HEK293 (cell line): Measurements from ENCODE around the gene DNAJB6.

Experiments
- CTCF ChIA-PET: fragments of 350-600 bp; formaldehyde crosslinking; extraction: SDS; loops from one replicate; lab custom pipeline; 2021; ENCODE audit warnings: antibody characterized with exemption; lab: Yijun Ruan, JAX
- POLR2A ChIA-PET: fragments of 300-600 bp; formaldehyde crosslinking; extraction: SDS; loops from one replicate; lab custom pipeline; 2020; ENCODE audit warnings: antibody characterized with exemption, inconsistent platforms; lab: Yijun Ruan, JAX
- H3K27ac ChIP-seq: fragments of 200-500 bp; sonication (Bioruptor generic); 2 replicates; pipeline ENCODE4 v1.5.1; 2014; ENCODE audit warnings: low read depth, low read length, control low read depth, inconsistent platforms; ENCODE audit errors: extremely low read depth
- H3K36me3 ChIP-seq, 2 experiments: fragments of 200-500 bp in 1 of 2; sonication (Bioruptor generic) in 1 of 2; 1 replicate in 1 of 2; 2 replicates in 1 of 2; pipeline ENCODE4 v1.5.1; 2014 to 2017; ENCODE audit warnings: inconsistent platforms in 2 of 2, low read length in 2 of 2; ENCODE audit not compliant: control insufficient read depth in 2 of 2, insufficient read depth in 1 of 2
- H3K4me1 ChIP-seq: fragments of 200-500 bp; sonication (Bioruptor generic); 2 replicates; pipeline ENCODE4 v1.5.1; 2014; ENCODE audit warnings: mild to moderate bottlenecking, low read length, inconsistent platforms; ENCODE audit not compliant: control insufficient read depth, insufficient read depth
- H3K4me3 ChIP-seq: 2 replicates; pipeline ENCODE4 v1.5.1; 2011; ENCODE audit warnings: low read depth, mild to moderate bottlenecking, control low read depth, low read length, moderate library complexity
- H3K9me3 ChIP-seq: fragments of 200-500 bp; sonication (Bioruptor generic); 2 replicates; pipeline ENCODE4 v1.5.1; 2014; ENCODE audit warnings: low read depth, low read length, inconsistent platforms; ENCODE audit not compliant: control insufficient read depth, insufficient read depth
- GLI2 ChIP-seq: fragments of 450-650 bp; formaldehyde crosslinking; IDR thresholded peaks from 2 replicates; pipeline ENCODE4; 2017; ENCODE audit warnings: missing biosample characterization, missing genetic modification characterization, low read depth, borderline replicate concordance
- SP2 ChIP-seq: fragments of 450-650 bp; formaldehyde crosslinking; IDR thresholded peaks from 2 replicates; pipeline ENCODE4 v1.5.1; 2016; ENCODE audit warnings: missing biosample characterization, missing genetic modification characterization
- ZBTB17 ChIP-seq: fragments of 450-650 bp; formaldehyde crosslinking; IDR thresholded peaks from 2 replicates; pipeline ENCODE4 v1.5.1; 2016; ENCODE audit warnings: missing biosample characterization, missing genetic modification characterization
- ZFHX2 ChIP-seq: fragments of 450-650 bp; formaldehyde crosslinking; conservative IDR thresholded peaks from 2 replicates; pipeline ENCODE4 v1.5.1; 2016; ENCODE audit warnings: missing biosample characterization, missing genetic modification characterization
- ZNF132 ChIP-seq: fragments of 450-650 bp; formaldehyde crosslinking; IDR thresholded peaks from 2 replicates; pipeline ENCODE4 v1.5.1; 2017; ENCODE audit warnings: missing biosample characterization, missing genetic modification characterization, borderline replicate concordance
- ZNF133 ChIP-seq: fragments of 450-650 bp; formaldehyde crosslinking; IDR thresholded peaks from 2 replicates; pipeline ENCODE4 v1.5.1; 2016; ENCODE audit warnings: missing biosample characterization, missing genetic modification characterization
- ZNF239 ChIP-seq: fragments of 450-650 bp; formaldehyde crosslinking; IDR thresholded peaks from 2 replicates; pipeline ENCODE4 v1.5.1; 2016; ENCODE audit warnings: missing biosample characterization, missing genetic modification characterization
- ZNF292 ChIP-seq: fragments of 450-650 bp; formaldehyde crosslinking; IDR thresholded peaks from 2 replicates; pipeline ENCODE4 v1.5.1; 2016; ENCODE audit warnings: low read depth, missing biosample characterization, missing genetic modification characterization, borderline replicate concordance
- ZNF302 ChIP-seq: fragments of 450-650 bp; formaldehyde crosslinking; IDR thresholded peaks from 2 replicates; pipeline ENCODE4 v1.5.1; 2016; ENCODE audit warnings: missing biosample characterization, missing genetic modification characterization, low read depth
- ZNF404 ChIP-seq: fragments of 450-650 bp; formaldehyde crosslinking; IDR thresholded peaks from 2 replicates; pipeline ENCODE4 v1.5.1; 2017; ENCODE audit warnings: missing biosample characterization, missing genetic modification characterization
- ZNF596 ChIP-seq: fragments of 450-650 bp; IDR thresholded peaks from 2 replicates; pipeline ENCODE4 v1.5.0; 2018; ENCODE audit warnings: missing biosample characterization, mild to moderate bottlenecking, missing genetic modification characterization, moderate library complexity
- ZNF624 ChIP-seq: fragments of 450-650 bp; formaldehyde crosslinking; IDR thresholded peaks from 2 replicates; pipeline ENCODE4 v1.5.1; 2017; ENCODE audit warnings: missing biosample characterization, missing genetic modification characterization
- ZNF626 ChIP-seq: fragments of 450-650 bp; sonication (Bioruptor Pico); formaldehyde crosslinking; IDR thresholded peaks from 2 replicates; pipeline ENCODE4 v1.5.1; 2018; ENCODE audit warnings: missing biosample characterization, missing genetic modification characterization, inconsistent platforms
- ZNF658 ChIP-seq: fragments of 450-650 bp; formaldehyde crosslinking; IDR thresholded peaks from 2 replicates; pipeline ENCODE4; 2016; ENCODE audit warnings: missing biosample characterization, missing genetic modification characterization
- ZNF747 ChIP-seq: fragments of 450-650 bp; formaldehyde crosslinking; IDR thresholded peaks from 2 replicates; pipeline ENCODE4 v1.5.1; 2016; ENCODE audit warnings: missing biosample characterization, missing genetic modification characterization
- ZNF776 ChIP-seq: fragments of 450-650 bp; formaldehyde crosslinking; IDR thresholded peaks from 2 replicates; pipeline ENCODE4 v1.5.0; 2017; ENCODE audit warnings: missing biosample characterization, missing genetic modification characterization, borderline replicate concordance
- ZNF791 ChIP-seq: fragments of 450-650 bp; formaldehyde crosslinking; IDR thresholded peaks from 2 replicates; pipeline ENCODE4 v1.5.1; 2016; ENCODE audit warnings: missing biosample characterization, missing genetic modification characterization
- ZSCAN16 ChIP-seq: fragments of 450-650 bp; formaldehyde crosslinking; IDR thresholded peaks from 2 replicates; pipeline ENCODE4 v1.5.1; 2016; ENCODE audit warnings: missing biosample characterization, missing genetic modification characterization
- ZXDB ChIP-seq: fragments of 450-650 bp; formaldehyde crosslinking; IDR thresholded peaks from 2 replicates; pipeline ENCODE4 v1.5.1; 2016; ENCODE audit warnings: missing biosample characterization, missing genetic modification characterization
- TF ChIP-seq, protein P1 (sequence below): fragments of 450-650 bp; formaldehyde crosslinking; IDR thresholded peaks from 2 replicates; pipeline ENCODE4 v1.5.1; 2016; ENCODE audit warnings: missing biosample characterization, missing genetic modification characterization
- TF ChIP-seq, protein P2 (sequence below): fragments of 450-650 bp; formaldehyde crosslinking; IDR thresholded peaks from 2 replicates; pipeline ENCODE4 v1.5.1; 2017; ENCODE audit warnings: missing biosample characterization, missing genetic modification characterization
- TF ChIP-seq, protein P3 (sequence below): fragments of 450-650 bp; formaldehyde crosslinking; IDR thresholded peaks from 2 replicates; pipeline ENCODE4 v1.5.1; 2016; ENCODE audit warnings: missing biosample characterization, missing genetic modification characterization
- TF ChIP-seq, protein P4 (sequence below): fragments of 450-650 bp; formaldehyde crosslinking; IDR thresholded peaks from 2 replicates; pipeline ENCODE4 v1.5.1; 2016; ENCODE audit warnings: missing biosample characterization, missing genetic modification characterization
- TF ChIP-seq, protein P5 (sequence below): fragments of 450-650 bp; formaldehyde crosslinking; IDR thresholded peaks from 2 replicates; pipeline ENCODE4 v1.5.1; 2016; ENCODE audit warnings: missing biosample characterization, missing genetic modification characterization

DNAJB6 gene

DNA sequence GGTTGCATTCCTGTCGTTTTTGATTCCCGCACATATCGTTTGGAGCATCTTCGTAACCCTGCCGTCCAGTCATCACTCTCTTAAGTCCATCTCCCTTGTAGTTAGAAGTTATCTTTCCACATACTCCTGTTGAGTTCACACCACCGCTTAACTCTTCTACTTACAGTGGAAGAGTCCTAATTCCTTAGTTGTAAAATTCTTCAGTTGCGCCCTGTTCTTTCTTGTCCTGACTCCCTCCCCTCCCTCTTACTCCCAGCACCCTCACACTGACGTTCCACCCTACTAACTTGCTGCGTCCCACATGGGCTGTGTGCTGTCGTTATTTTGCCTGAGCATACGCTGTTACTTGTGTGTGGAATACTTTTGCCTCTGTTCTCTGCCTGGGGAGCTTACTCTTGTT, 11.7 kb downstream of the DNAJB6 start (continued):
- TF ChIP-seq, protein P1, sequence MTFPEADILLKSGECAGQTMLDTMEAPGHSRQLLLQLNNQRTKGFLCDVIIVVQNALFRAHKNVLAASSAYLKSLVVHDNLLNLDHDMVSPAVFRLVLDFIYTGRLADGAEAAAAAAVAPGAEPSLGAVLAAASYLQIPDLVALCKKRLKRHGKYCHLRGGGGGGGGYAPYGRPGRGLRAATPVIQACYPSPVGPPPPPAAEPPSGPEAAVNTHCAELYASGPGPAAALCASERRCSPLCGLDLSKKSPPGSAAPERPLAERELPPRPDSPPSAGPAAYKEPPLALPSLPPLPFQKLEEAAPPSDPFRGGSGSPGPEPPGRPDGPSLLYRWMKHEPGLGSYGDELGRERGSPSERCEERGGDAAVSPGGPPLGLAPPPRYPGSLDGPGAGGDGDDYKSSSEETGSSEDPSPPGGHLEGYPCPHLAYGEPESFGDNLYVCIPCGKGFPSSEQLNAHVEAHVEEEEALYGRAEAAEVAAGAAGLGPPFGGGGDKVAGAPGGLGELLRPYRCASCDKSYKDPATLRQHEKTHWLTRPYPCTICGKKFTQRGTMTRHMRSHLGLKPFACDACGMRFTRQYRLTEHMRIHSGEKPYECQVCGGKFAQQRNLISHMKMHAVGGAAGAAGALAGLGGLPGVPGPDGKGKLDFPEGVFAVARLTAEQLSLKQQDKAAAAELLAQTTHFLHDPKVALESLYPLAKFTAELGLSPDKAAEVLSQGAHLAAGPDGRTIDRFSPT (tag by site-specific recombination) = no peak
- TF ChIP-seq ZNF791 (tag by site-specific recombination) = no peak
- no peak for TF ChIP-seq ZNF133 (tag by site-specific recombination)
- TF ChIP-seq ZFHX2 (tag by site-specific recombination) = no peak
- no peak for TF ChIP-seq ZSCAN16 (tag by site-specific recombination)

DNA sequence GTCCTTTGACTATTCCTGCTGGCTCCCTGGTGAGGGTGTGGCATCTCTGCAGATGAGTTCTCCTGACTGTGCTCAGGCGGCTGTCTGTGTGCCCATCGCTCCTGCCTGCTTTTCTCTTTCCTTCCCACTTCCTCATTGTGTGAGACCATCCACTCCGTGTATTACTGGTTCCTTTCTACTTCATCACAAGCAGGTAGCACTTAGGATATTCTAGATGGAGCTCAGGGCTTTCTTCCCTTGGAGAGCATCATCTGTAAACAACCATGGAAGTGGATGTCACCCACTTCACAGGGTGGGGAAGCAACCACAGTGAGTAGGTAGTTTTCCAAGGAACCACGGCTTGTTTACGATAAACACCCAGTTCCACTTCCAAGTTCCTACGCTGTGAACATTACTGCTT, 15.7 kb downstream of the DNAJB6 start:
- Histone ChIP-seq H3K4me3 (no peak overlapping the region), H3K4me1 (no peaks in the 10 kb centered on the region), H3K36me3 (no peaks in the 10 kb centered on the region), H3K9me3 (no peaks in the 10 kb centered on the region), H3K27ac (no peak overlapping the region)
- ChIA-PET CTCF (interaction anchor here (1.0 kb wide), 1 partner anchor 34 kb away, joined by 5 read pairs; no protein-coding TSS in a partner anchor), POLR2A (no interaction called here)
- no peak for TF ChIP-seq ZXDB (tag by site-specific recombination)
- TF ChIP-seq ZNF239 (tag by site-specific recombination) = no peak
- no peak for TF ChIP-seq ZNF747
- no peak for TF ChIP-seq GLI2 (tag by site-specific recombination)
- TF ChIP-seq ZNF626 (tag by site-specific recombination) = no peak
- TF ChIP-seq, protein P2, sequence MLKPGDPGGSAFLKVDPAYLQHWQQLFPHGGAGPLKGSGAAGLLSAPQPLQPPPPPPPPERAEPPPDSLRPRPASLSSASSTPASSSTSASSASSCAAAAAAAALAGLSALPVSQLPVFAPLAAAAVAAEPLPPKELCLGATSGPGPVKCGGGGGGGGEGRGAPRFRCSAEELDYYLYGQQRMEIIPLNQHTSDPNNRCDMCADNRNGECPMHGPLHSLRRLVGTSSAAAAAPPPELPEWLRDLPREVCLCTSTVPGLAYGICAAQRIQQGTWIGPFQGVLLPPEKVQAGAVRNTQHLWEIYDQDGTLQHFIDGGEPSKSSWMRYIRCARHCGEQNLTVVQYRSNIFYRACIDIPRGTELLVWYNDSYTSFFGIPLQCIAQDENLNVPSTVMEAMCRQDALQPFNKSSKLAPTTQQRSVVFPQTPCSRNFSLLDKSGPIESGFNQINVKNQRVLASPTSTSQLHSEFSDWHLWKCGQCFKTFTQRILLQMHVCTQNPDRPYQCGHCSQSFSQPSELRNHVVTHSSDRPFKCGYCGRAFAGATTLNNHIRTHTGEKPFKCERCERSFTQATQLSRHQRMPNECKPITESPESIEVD (tag by site-specific recombination) = no peak
- no peak for TF ChIP-seq ZNF292 (tag by site-specific recombination)
- no peak for TF ChIP-seq ZNF404 (tag by site-specific recombination)
- TF ChIP-seq ZNF596 = no peak
- TF ChIP-seq SP2 (tag by site-specific recombination) = no peak
- TF ChIP-seq, protein P3, sequence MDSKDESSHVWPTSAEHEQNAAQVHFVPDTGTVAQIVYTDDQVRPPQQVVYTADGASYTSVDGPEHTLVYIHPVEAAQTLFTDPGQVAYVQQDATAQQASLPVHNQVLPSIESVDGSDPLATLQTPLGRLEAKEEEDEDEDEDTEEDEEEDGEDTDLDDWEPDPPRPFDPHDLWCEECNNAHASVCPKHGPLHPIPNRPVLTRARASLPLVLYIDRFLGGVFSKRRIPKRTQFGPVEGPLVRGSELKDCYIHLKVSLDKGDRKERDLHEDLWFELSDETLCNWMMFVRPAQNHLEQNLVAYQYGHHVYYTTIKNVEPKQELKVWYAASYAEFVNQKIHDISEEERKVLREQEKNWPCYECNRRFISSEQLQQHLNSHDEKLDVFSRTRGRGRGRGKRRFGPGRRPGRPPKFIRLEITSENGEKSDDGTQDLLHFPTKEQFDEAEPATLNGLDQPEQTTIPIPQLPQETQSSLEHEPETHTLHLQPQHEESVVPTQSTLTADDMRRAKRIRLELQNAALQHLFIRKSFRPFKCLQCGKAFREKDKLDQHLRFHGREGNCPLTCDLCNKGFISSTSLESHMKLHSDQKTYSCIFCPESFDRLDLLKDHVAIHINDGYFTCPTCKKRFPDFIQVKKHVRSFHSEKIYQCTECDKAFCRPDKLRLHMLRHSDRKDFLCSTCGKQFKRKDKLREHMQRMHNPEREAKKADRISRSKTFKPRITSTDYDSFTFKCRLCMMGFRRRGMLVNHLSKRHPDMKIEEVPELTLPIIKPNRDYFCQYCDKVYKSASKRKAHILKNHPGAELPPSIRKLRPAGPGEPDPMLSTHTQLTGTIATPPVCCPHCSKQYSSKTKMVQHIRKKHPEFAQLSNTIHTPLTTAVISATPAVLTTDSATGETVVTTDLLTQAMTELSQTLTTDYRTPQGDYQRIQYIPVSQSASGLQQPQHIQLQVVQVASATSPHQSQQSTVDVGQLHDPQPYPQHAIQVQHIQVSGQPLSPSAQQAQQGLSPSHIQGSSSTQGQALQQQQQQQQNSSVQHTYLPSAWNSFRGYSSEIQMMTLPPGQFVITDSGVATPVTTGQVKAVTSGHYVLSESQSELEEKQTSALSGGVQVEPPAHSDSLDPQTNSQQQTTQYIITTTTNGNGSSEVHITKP (tag by site-specific recombination) = no peak

DNA sequence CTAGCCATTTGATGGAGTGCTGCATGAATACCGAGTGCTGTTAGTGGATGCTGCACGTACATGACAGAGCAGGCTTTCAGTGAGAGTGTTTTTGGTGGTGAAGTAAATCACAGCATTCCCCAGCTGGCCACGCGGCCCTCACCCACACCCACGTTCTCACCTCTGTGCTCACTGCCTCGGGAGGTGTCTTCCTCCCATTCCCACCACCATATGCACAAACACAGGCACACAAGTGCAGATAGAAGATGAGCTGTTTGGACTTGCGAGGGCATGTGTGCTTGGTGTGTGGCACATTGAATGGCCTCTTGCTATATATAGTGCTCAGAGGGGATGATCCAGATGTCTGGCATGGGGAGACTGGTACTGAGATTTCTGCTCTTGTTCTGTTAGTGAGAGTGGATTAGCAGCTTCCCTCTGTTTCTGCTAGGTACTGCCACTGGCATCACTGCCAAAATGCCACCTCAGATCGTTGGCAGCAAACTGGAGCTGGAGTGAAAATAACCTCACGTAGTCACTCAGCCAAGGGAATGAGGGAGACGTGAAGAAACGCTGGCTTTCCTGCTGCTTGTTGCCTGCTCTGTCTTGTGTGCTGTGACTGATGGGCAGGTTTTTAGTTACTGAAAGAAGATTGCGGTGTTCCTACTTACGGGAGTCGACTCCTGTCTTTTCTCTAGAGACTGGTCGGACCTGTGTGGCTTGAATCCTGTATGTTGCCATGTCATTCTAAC, 19.1 kb downstream of the DNAJB6 start:
- no peak overlapping the region for H3K27ac ChIP-seq
- peaks cover 3 to 17% of the 10 kb centered on the region in 2 experiments; a peak in 2 of 3 replicates for H3K36me3 ChIP-seq
- no peaks in the 10 kb centered on the region; the same call in 1 of the 2 replicates for H3K4me1 ChIP-seq
- ChIA-PET CTCF (no interaction called here), POLR2A (no interaction called here)
- H3K4me3 ChIP-seq = no peak overlapping the region
- H3K9me3 ChIP-seq = no peaks in the 10 kb centered on the region
- TF ChIP-seq, protein P4, sequence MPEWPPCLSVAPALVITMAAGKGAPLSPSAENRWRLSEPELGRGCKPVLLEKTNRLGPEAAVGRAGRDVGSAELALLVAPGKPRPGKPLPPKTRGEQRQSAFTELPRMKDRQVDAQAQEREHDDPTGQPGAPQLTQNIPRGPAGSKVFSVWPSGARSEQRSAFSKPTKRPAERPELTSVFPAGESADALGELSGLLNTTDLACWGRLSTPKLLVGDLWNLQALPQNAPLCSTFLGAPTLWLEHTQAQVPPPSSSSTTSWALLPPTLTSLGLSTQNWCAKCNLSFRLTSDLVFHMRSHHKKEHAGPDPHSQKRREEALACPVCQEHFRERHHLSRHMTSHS (tag by site-specific recombination) = no peak
- TF ChIP-seq ZNF658 (tag by site-specific recombination) = no peak
- TF ChIP-seq, protein P5, sequence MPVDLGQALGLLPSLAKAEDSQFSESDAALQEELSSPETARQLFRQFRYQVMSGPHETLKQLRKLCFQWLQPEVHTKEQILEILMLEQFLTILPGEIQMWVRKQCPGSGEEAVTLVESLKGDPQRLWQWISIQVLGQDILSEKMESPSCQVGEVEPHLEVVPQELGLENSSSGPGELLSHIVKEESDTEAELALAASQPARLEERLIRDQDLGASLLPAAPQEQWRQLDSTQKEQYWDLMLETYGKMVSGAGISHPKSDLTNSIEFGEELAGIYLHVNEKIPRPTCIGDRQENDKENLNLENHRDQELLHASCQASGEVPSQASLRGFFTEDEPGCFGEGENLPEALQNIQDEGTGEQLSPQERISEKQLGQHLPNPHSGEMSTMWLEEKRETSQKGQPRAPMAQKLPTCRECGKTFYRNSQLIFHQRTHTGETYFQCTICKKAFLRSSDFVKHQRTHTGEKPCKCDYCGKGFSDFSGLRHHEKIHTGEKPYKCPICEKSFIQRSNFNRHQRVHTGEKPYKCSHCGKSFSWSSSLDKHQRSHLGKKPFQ (tag by site-specific recombination) = peak; percentile 60; the same call in 1 of the 2 replicates
- no peak for TF ChIP-seq ZNF776 (tag by site-specific recombination)
- TF ChIP-seq ZNF132 (tag by site-specific recombination) = no peak
- TF ChIP-seq ZBTB17 (tag by site-specific recombination) = peak; percentile 81
- TF ChIP-seq ZNF747 = no peak
- no peak for TF ChIP-seq ZNF624
- no peak for TF ChIP-seq ZNF302 (tag by site-specific recombination)
